BE2C (cell line): ENCODE data around the gene NOTCH2.

ENCODE experiments used
- DNase-seq: peaks from one replicate; pipeline ENCODE4 v3.0.0-alpha.2; 2020
- H3K27me3 ChIP-seq: fragments of 250-450 bp; sonication (Bioruptor Pico); 2 replicates; pipeline ENCODE4 v1.5.1; 2020; ENCODE audit warnings: mild to moderate bottlenecking
- H3K36me3 ChIP-seq: fragments of 250-450 bp; sonication (Bioruptor Pico); 2 replicates; pipeline ENCODE4 v1.5.1; 2020; ENCODE audit warnings: mild to moderate bottlenecking
- H3K4me1 ChIP-seq: fragments of 250-450 bp; sonication (Bioruptor Pico); 2 replicates; pipeline ENCODE4 v1.5.1; 2020
- H3K4me3 ChIP-seq: 2 replicates; pipeline ENCODE4 v1.5.1; 2011; ENCODE audit warnings: low read depth, low read length
- H3K9me3 ChIP-seq: fragments of 250-450 bp; sonication (Bioruptor Pico); 2 replicates; pipeline ENCODE4 v1.5.1; 2020
- CTCF ChIP-seq: IDR thresholded peaks from 2 replicates; pipeline ENCODE4 v1.5.1; 2012; ENCODE audit warnings: mild to moderate bottlenecking, low read depth, low read length

NOTCH2 gene

GRCh38 chr1:119888476-119888875 lies 181.0 kb downstream of the NOTCH2 start:
- no peaks in the 10 kb centered on the region for H3K36me3 ChIP-seq
- no peak for TF ChIP-seq CTCF
- H3K9me3 ChIP-seq, result no peaks in the 10 kb centered on the region
- no peak overlapping the region for H3K4me3 ChIP-seq
- DNase-seq, result no peak
- H3K4me1 ChIP-seq, result no peaks in the 10 kb centered on the region
- peaks cover 7% of the 10 kb centered on the region for H3K27me3 ChIP-seq

GRCh38 chr1:119887427-119887826 lies 182.0 kb downstream of the NOTCH2 start:
- Histone ChIP-seq H3K36me3 (no peaks in the 10 kb centered on the region), H3K4me1 (no peaks in the 10 kb centered on the region), H3K9me3 (no peaks in the 10 kb centered on the region), H3K27me3 (peaks cover 14% of the 10 kb centered on the region), H3K4me3 (no peak overlapping the region)
- TF ChIP-seq CTCF, result no peak
- no peak for DNase-seq

GRCh38 chr1:119885903-119886783 lies 183.3 kb downstream of the NOTCH2 start:
- Histone ChIP-seq H3K4me3 (no peak overlapping the region), H3K9me3 (no peaks in the 10 kb centered on the region), H3K27me3 (peaks cover 16% of the 10 kb centered on the region), H3K36me3 (no peaks in the 10 kb centered on the region), H3K4me1 (no peaks in the 10 kb centered on the region)
- DNase-seq, result peak; percentile 65
- peak; percentile 90 for TF ChIP-seq CTCF

GRCh38 chr1:119884711-119885110 lies 184.8 kb downstream of the NOTCH2 start:
- no peak for TF ChIP-seq CTCF
- Histone ChIP-seq H3K4me3 (no peak overlapping the region), H3K9me3 (no peaks in the 10 kb centered on the region), H3K4me1 (no peaks in the 10 kb centered on the region), H3K27me3 (peaks cover 11% of the 10 kb centered on the region), H3K36me3 (no peaks in the 10 kb centered on the region)
- DNase-seq, result no peak

GRCh38 chr1:119883826-119884225 lies 185.6 kb downstream of the NOTCH2 start:
- no peaks in the 10 kb centered on the region for H3K36me3 ChIP-seq
- no peaks in the 10 kb centered on the region for H3K9me3 ChIP-seq
- H3K27me3 ChIP-seq, result peaks cover 11% of the 10 kb centered on the region
- H3K4me3 ChIP-seq, result no peak overlapping the region
- H3K4me1 ChIP-seq, result no peaks in the 10 kb centered on the region
- no peak for TF ChIP-seq CTCF
- no peak for DNase-seq
